HCT116 (cell line): ENCODE data around the gene ARMH4. TPM values are rescaled to one million over a fixed set of nuclear protein-coding genes. Genes with fewer than 3 reads are reported as not detected.

ENCODE experiments used
- ATAC-seq: fragments of 200-7000 bp; cut with Tn5 transposase; 2 replicates; pipeline ENCODE4 v1.9.1; 2020; ENCODE audit warnings: mild to moderate bottlenecking, moderate library complexity
- BruUV-seq: library from RNA; stranded (reverse); fragments of 400-500 nt; replicated peaks from 2 replicates; lab custom pipeline; 2021; lab: Mats Ljungman, UMichigan
- CTCF ChIA-PET: fragments of 300-600 bp; sonication (Branson Sonifier 250); formaldehyde crosslinking; loops from one replicate; lab custom pipeline; 2021; ENCODE audit warnings: antibody characterized with exemption; lab: Charles Lee
- POLR2A ChIA-PET: fragments of 300-600, 350-600 bp; sonication (Branson Sonifier 250); formaldehyde crosslinking; loops from one replicate; lab custom pipeline; 2021; ENCODE audit warnings: antibody characterized with exemption; lab: Charles Lee
- RAD21 ChIA-PET, 2 experiments: fragments of 300-600 bp; sonication (Branson Sonifier 250); formaldehyde crosslinking; loops; one replicate each; lab custom pipeline; 2023; ENCODE audit warnings: low total read pairs in 2 of 2; ENCODE audit not compliant: uncharacterized antibody in 2 of 2, unreplicated experiment in 2 of 2, low non-redundant PET in 1 of 2; lab: Charles Lee
- DNase-seq: peaks from one replicate; pipeline ENCODE4 v3.0.0-alpha.2; 2010; ENCODE audit warnings: low read depth, low spot score
- H2AFZ ChIP-seq: fragments of 200-600 bp; shearing (Covaris generic), sonication (generic); 2 replicates; pipeline ENCODE4 v1.6.1; 2017; ENCODE audit warnings: low read depth, mixed run types, mixed read lengths, antibody characterized with exemption, low read length; ENCODE audit not compliant: poor library complexity, severe bottlenecking
- H3K27ac ChIP-seq: 2 replicates; pipeline ENCODE4 v1.5.1; 2012; ENCODE audit warnings: low read depth, low read length
- H3K27me3 ChIP-seq: fragments of 200-600 bp; sonication (generic); 2 replicates; pipeline ENCODE4 v1.6.1; 2016; ENCODE audit warnings: mixed run types, low read length, mixed read lengths; ENCODE audit not compliant: insufficient read depth
- H3K36me3 ChIP-seq, 2 experiments: fragments of 200-500 bp in 1 of 2; fragments of 200-600 bp in 1 of 2; sonication (Bioruptor generic) in 1 of 2; sonication (generic) in 1 of 2; 2 replicates each; pipeline versions ENCODE4 v1.5.1 to v1.6.1; 2014 to 2016; ENCODE audit warnings: low read length in 2 of 2, inconsistent platforms in 1 of 2, mixed read lengths in 1 of 2, mixed run types in 1 of 2; ENCODE audit not compliant: insufficient read depth in 2 of 2, control insufficient read depth in 1 of 2
- H3K4me1 ChIP-seq, 2 experiments: fragments of 200-600 bp in 1 of 2; sonication (generic) in 1 of 2; 2 replicates each; pipeline versions ENCODE4 v1.5.1 to v1.6.1; 2012 to 2017; ENCODE audit warnings: low read length in 2 of 2, inconsistent platforms in 1 of 2, mild to moderate bottlenecking in 1 of 2, mixed read lengths in 1 of 2, mixed run types in 1 of 2, moderate library complexity in 1 of 2; ENCODE audit not compliant: insufficient read depth in 2 of 2, control insufficient read depth in 1 of 2
- H3K4me2 ChIP-seq: fragments of 200-600 bp; sonication (generic); 2 replicates; pipeline ENCODE4 v1.6.1; 2017; ENCODE audit warnings: mixed run types, low read length, mixed read lengths
- H3K4me3 ChIP-seq, 2 experiments: fragments of 200-600 bp in 1 of 2; sonication (generic) in 1 of 2; replicated peaks in 1 of 2; 2 replicates each; pipeline ENCODE4 v1.5.1; 2011 to 2016; ENCODE audit warnings: low read length in 2 of 2, control low read depth in 1 of 2, low read depth in 1 of 2, mild to moderate bottlenecking in 1 of 2, mixed read lengths in 1 of 2, mixed run types in 1 of 2
- H3K79me2 ChIP-seq: fragments of 200-600 bp; sonication (generic); 2 replicates; pipeline ENCODE4 v1.6.1; 2017; ENCODE audit warnings: mild to moderate bottlenecking, mixed run types, low read length, moderate library complexity, mixed read lengths; ENCODE audit not compliant: insufficient read depth
- H3K9ac ChIP-seq: fragments of 200-600 bp; sonication (generic); 2 replicates; pipeline ENCODE4 v1.6.1; 2016; ENCODE audit warnings: low read length, mixed read lengths
- H3K9me2 ChIP-seq: fragments of 200-600 bp; sonication (generic), shearing (Covaris generic); 2 replicates; pipeline ENCODE4 v1.6.1; 2017; ENCODE audit warnings: mixed run types, mild to moderate bottlenecking, moderate library complexity; ENCODE audit not compliant: insufficient read depth
- H3K9me3 ChIP-seq, 2 experiments: fragments of 200-500 bp in 1 of 2; fragments of 200-600 bp in 1 of 2; sonication (Bioruptor generic) in 1 of 2; sonication (generic) in 1 of 2; 2 replicates each; pipeline ENCODE4 v1.6.1; 2014 to 2017; ENCODE audit warnings: low read length in 2 of 2, mixed read lengths in 2 of 2, inconsistent platforms in 1 of 2, low read depth in 1 of 2, mild to moderate bottlenecking in 1 of 2, mixed run types in 1 of 2, moderate library complexity in 1 of 2; ENCODE audit not compliant: control insufficient read depth in 1 of 2, insufficient read depth in 1 of 2
- H4K20me1 ChIP-seq: fragments of 200-600 bp; sonication (generic), shearing (Covaris generic); 2 replicates; pipeline ENCODE4 v1.6.1; 2017; ENCODE audit warnings: mixed run types, mild to moderate bottlenecking, moderate library complexity; ENCODE audit not compliant: insufficient read depth
- CTCF ChIP-seq, 3 experiments: fragments of 200-600 bp in 1 of 3; sonication (generic) in 1 of 3; IDR thresholded peaks in 2 of 3; conservative IDR thresholded peaks in 1 of 3; 2 replicates each; pipeline ENCODE4 v1.5.1; 2012 to 2017; ENCODE audit warnings: low read depth in 2 of 3, low read length in 2 of 3, antibody characterized with exemption in 1 of 3, borderline replicate concordance in 1 of 3, control low read depth in 1 of 3, mild to moderate bottlenecking in 1 of 3, mixed read lengths in 1 of 3, mixed run types in 1 of 3, moderate library complexity in 1 of 3; ENCODE audit not compliant: insufficient read depth in 1 of 3
- EGR1 ChIP-seq: IDR thresholded peaks from 2 replicates; pipeline ENCODE4 v1.6.1; 2012; ENCODE audit warnings: low read depth
- ELF1 ChIP-seq: IDR thresholded peaks from 2 replicates; pipeline ENCODE4 v1.6.1; 2012; ENCODE audit warnings: low read depth, borderline replicate concordance
- FOSL1 ChIP-seq: IDR thresholded peaks from 2 replicates; pipeline ENCODE4 v1.6.1; 2012; ENCODE audit warnings: low read depth
- POLR2A ChIP-seq: IDR thresholded peaks from 2 replicates; pipeline ENCODE4 v1.7.0; 2011; ENCODE audit warnings: borderline replicate concordance; ENCODE audit not compliant: insufficient read depth, insufficient read length; ENCODE audit errors: extremely low read depth
- RAD21 ChIP-seq: IDR thresholded peaks from 2 replicates; pipeline ENCODE4 v1.6.1; 2012; ENCODE audit warnings: low read depth, mild to moderate bottlenecking
- SIN3A ChIP-seq: IDR thresholded peaks from 2 replicates; pipeline ENCODE4 v1.6.1; 2012; ENCODE audit warnings: low read depth
- intact Hi-C: fragments of 100-400 bp; cut with micrococcal nuclease; formaldehyde crosslinking; loops from 2 replicates; pipeline ENCODE4 v1.10.0; 2022
- total RNA-seq: library from RNA; stranded (reverse); gene quantifications from one replicate; pipeline ENCODE4 v1.2.1, GENCODE V29; 2021; ENCODE audit not compliant: unreplicated experiment
- TF ChIP-seq, protein P1 (sequence below): IDR thresholded peaks from 2 replicates; pipeline ENCODE4 v1.6.1; 2011; ENCODE audit warnings: mild to moderate bottlenecking, low read length, moderate library complexity; ENCODE audit not compliant: insufficient replicate concordance; ENCODE audit errors: extremely low read depth

ARMH4 gene
- total RNA-seq, 1 experiment from 2014 or later, result 1.7 TPM

GRCh38 chr14:57961786-57962060, 190.3 kb downstream of the ARMH4 start (continued):
- TF ChIP-seq CTCF (IDR thresholded peaks at IDR 0.05 in 2 of 3, conservative IDR thresholded peaks at IDR 0.05 in 1 of 3; ENCODE audit: borderline replicate concordance in 1 of 3, insufficient read depth in 1 of 3, low read depth in 2 of 3, low read length in 2 of 3) (no peak), FOSL1 (no peak), ELF1 (no peak), POLR2A (no peak)
- TF ChIP-seq, protein P1, sequence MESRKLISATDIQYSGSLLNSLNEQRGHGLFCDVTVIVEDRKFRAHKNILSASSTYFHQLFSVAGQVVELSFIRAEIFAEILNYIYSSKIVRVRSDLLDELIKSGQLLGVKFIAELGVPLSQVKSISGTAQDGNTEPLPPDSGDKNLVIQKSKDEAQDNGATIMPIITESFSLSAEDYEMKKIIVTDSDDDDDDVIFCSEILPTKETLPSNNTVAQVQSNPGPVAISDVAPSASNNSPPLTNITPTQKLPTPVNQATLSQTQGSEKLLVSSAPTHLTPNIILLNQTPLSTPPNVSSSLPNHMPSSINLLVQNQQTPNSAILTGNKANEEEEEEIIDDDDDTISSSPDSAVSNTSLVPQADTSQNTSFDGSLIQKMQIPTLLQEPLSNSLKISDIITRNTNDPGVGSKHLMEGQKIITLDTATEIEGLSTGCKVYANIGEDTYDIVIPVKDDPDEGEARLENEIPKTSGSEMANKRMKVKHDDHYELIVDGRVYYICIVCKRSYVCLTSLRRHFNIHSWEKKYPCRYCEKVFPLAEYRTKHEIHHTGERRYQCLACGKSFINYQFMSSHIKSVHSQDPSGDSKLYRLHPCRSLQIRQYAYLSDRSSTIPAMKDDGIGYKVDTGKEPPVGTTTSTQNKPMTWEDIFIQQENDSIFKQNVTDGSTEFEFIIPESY, result no peak

GRCh38 chr14:57960946-57961785, 190.8 kb downstream of the ARMH4 start:
- Histone ChIP-seq H2AFZ (no peak overlapping the region), H3K36me3 (no peaks in the 10 kb centered on the region), H3K4me1 (no peaks in the 10 kb centered on the region), H4K20me1 (no peaks in the 10 kb centered on the region), H3K9me2 (no peaks in the 10 kb centered on the region), H3K79me2 (no peaks in the 10 kb centered on the region), H3K9ac (no peak overlapping the region), H3K27me3 (peaks cover 37% of the 10 kb centered on the region), H3K27ac (no peak overlapping the region), H3K9me3 (no peaks in the 10 kb centered on the region), H3K4me2 (no peak overlapping the region), H3K4me3 (no peak overlapping the region)
- ChIA-PET CTCF (no interaction called here), POLR2A (no interaction called here), RAD21 (no interaction called here)
- DNase-seq (no peak), ATAC-seq (no peak)
- TF ChIP-seq CTCF (IDR thresholded peaks at IDR 0.05 in 2 of 3, conservative IDR thresholded peaks at IDR 0.05 in 1 of 3; ENCODE audit: borderline replicate concordance in 1 of 3, insufficient read depth in 1 of 3, low read depth in 2 of 3, low read length in 2 of 3) (no peak), EGR1 (no peak), RAD21 (no peak), SIN3A (no peak)
- no TSS peak for BruUV-seq
- intact Hi-C loops, result no loop called here
